Ishikawa (cell line): ENCODE data around the gene PTPRD.

ENCODE experiments used
- EGR1 ChIP-seq: IDR thresholded peaks from 2 replicates; pipeline ENCODE4 v1.6.1; 2012
- EP300 ChIP-seq: IDR thresholded peaks from 2 replicates; pipeline ENCODE4 v1.6.1; 2012; ENCODE audit warnings: borderline replicate concordance
- FOXM1 ChIP-seq: IDR thresholded peaks from 2 replicates; pipeline ENCODE4 v1.6.1; 2012; ENCODE audit warnings: low read depth, borderline replicate concordance
- NFIC ChIP-seq: IDR thresholded peaks from 2 replicates; pipeline ENCODE4 v1.6.1; 2012
- RAD21 ChIP-seq: IDR thresholded peaks from 2 replicates; pipeline ENCODE4 v1.6.1; 2012; ENCODE audit warnings: low read depth
- TCF12 ChIP-seq: IDR thresholded peaks from 2 replicates; pipeline ENCODE4 v1.6.1; 2012; ENCODE audit warnings: low read depth
- TEAD4 ChIP-seq: IDR thresholded peaks from 2 replicates; pipeline ENCODE4 v1.6.1; 2012
- YY1 ChIP-seq: IDR thresholded peaks from 2 replicates; pipeline ENCODE4 v1.6.1; 2012; ENCODE audit warnings: low read depth
- TF ChIP-seq, protein P1 (sequence below): IDR thresholded peaks from 2 replicates; pipeline ENCODE4 v1.6.1; 2012
- TF ChIP-seq, protein P2 (sequence below): IDR thresholded peaks from 2 replicates; pipeline ENCODE4 v1.6.1; 2012; ENCODE audit warnings: low read depth, mild to moderate bottlenecking

DNA sequence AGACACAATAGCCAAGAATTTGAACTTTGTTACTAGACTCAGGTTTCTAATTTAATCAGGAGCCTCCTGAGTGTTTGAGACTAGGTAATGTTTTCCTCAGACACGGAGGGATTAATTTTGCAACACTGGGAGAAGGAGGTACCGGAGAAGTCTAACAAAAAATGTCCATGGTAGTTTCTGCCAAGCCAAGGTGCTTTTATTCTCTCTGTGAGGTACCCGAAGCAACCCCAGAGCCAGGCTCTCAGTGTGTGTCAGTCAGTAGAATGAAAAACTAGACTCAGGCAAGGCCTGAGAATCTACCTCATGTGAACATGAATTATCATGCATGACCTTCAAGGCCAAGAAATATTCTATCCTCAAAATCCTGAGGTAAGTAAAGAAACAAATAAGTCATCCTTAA lies 1832.4 kb downstream of the PTPRD start:
- TF ChIP-seq, protein P1, sequence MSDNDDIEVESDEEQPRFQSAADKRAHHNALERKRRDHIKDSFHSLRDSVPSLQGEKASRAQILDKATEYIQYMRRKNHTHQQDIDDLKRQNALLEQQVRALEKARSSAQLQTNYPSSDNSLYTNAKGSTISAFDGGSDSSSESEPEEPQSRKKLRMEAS = no peak
- TF ChIP-seq, protein P2, sequence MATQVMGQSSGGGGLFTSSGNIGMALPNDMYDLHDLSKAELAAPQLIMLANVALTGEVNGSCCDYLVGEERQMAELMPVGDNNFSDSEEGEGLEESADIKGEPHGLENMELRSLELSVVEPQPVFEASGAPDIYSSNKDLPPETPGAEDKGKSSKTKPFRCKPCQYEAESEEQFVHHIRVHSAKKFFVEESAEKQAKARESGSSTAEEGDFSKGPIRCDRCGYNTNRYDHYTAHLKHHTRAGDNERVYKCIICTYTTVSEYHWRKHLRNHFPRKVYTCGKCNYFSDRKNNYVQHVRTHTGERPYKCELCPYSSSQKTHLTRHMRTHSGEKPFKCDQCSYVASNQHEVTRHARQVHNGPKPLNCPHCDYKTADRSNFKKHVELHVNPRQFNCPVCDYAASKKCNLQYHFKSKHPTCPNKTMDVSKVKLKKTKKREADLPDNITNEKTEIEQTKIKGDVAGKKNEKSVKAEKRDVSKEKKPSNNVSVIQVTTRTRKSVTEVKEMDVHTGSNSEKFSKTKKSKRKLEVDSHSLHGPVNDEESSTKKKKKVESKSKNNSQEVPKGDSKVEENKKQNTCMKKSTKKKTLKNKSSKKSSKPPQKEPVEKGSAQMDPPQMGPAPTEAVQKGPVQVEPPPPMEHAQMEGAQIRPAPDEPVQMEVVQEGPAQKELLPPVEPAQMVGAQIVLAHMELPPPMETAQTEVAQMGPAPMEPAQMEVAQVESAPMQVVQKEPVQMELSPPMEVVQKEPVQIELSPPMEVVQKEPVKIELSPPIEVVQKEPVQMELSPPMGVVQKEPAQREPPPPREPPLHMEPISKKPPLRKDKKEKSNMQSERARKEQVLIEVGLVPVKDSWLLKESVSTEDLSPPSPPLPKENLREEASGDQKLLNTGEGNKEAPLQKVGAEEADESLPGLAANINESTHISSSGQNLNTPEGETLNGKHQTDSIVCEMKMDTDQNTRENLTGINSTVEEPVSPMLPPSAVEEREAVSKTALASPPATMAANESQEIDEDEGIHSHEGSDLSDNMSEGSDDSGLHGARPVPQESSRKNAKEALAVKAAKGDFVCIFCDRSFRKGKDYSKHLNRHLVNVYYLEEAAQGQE = no peak
- TF ChIP-seq EGR1 = no peak
- TF ChIP-seq NFIC = no peak
- TF ChIP-seq EP300 = no peak
- no peak for TF ChIP-seq TEAD4
- no peak for TF ChIP-seq TCF12
- TF ChIP-seq FOXM1 = no peak
- no peak for TF ChIP-seq YY1
- no peak for TF ChIP-seq RAD21
